Chondrocyte (in vitro differentiated cells): ENCODE measurements around the gene GBE1. TPM values are rescaled to one million over a fixed set of nuclear protein-coding genes. Genes with fewer than 3 reads are reported as not detected.

Experiments used
- DNase-seq: peaks from one replicate; pipeline ENCODE4 v3.0.0; 2021; ENCODE audit warnings: mixed read lengths, low spot score
- H3K27ac Mint-ChIP-seq: one replicate; pipeline ENCODE4 v1.8.0; 2021; ENCODE audit warnings: mild to moderate bottlenecking, moderate library complexity, mixed read lengths; ENCODE audit not compliant: unreplicated experiment
- H3K27me3 Mint-ChIP-seq: 2 replicates; pipeline ENCODE4 v1.8.0; 2021; ENCODE audit warnings: low read depth, mixed read lengths
- H3K36me3 Mint-ChIP-seq: 2 replicates; pipeline ENCODE4 v1.8.0; 2021; ENCODE audit warnings: low read depth, mixed read lengths
- H3K4me1 Mint-ChIP-seq: 2 replicates; pipeline ENCODE4 v1.8.0; 2021; ENCODE audit warnings: low read depth, mild to moderate bottlenecking, mixed read lengths
- H3K4me3 Mint-ChIP-seq: one replicate; pipeline ENCODE4 v1.8.0; 2021; ENCODE audit warnings: mild to moderate bottlenecking, moderate library complexity, mixed read lengths; ENCODE audit not compliant: unreplicated experiment
- H3K9me3 Mint-ChIP-seq: 2 replicates; pipeline ENCODE4 v1.8.0; 2021; ENCODE audit warnings: low read depth, mixed read lengths
- CTCF ChIP-seq: fragments of 200-600 bp; sonication (generic); IDR thresholded peaks from 2 replicates; pipeline ENCODE4 v1.5.0; 2021; ENCODE audit warnings: antibody characterized with exemption, mild to moderate bottlenecking, moderate library complexity
- total RNA-seq: library from RNA; stranded (reverse); gene quantifications from 3 replicates; pipeline ENCODE4 v1.2.1, GENCODE V29; 2021

Gene GBE1
- total RNA-seq, 1 donor from 2014 or later, result 53.8 TPM

- no peak for TF ChIP-seq CTCF
- H3K27me3 Mint-ChIP-seq, result no peaks in the 10 kb centered on the region
- no peaks in the 10 kb centered on the region for H3K36me3 Mint-ChIP-seq
- no peak for DNase-seq
- H3K4me1 Mint-ChIP-seq, result peaks cover 41% of the 10 kb centered on the region
- peak overlapping the region; percentile 44 for H3K4me3 Mint-ChIP-seq
- peak overlapping the region; percentile 96 for H3K27ac Mint-ChIP-seq
- H3K9me3 Mint-ChIP-seq, result no peaks in the 10 kb centered on the region
Measured at GRCh38 chr3:81723732-81724313, 37.6 kb downstream of the GBE1 start.

- Mint-ChIP-seq H3K27me3 (no peaks in the 10 kb centered on the region), H3K36me3 (peaks cover 3% of the 10 kb centered on the region), H3K27ac (no peak overlapping the region), H3K9me3 (no peaks in the 10 kb centered on the region), H3K4me1 (peaks cover 13% of the 10 kb centered on the region), H3K4me3 (no peak overlapping the region)
- TF ChIP-seq CTCF, result no peak
- DNase-seq, result no peak
Measured at GRCh38 chr3:81718311-81718710, 43.1 kb downstream of the GBE1 start.

GRCh38 chr3:81716870-81717509 lies 44.5 kb downstream of the GBE1 start:
- Mint-ChIP-seq H3K4me1 (peaks cover 9% of the 10 kb centered on the region), H3K36me3 (peaks cover 3% of the 10 kb centered on the region), H3K27ac (peak overlapping the region; percentile 71), H3K27me3 (no peaks in the 10 kb centered on the region), H3K9me3 (no peaks in the 10 kb centered on the region), H3K4me3 (no peak overlapping the region)
- no peak for TF ChIP-seq CTCF
- DNase-seq, result no peak

- TF ChIP-seq CTCF, result no peak
- Mint-ChIP-seq H3K9me3 (no peaks in the 10 kb centered on the region), H3K4me1 (peaks cover 19% of the 10 kb centered on the region), H3K27ac (no peak overlapping the region), H3K4me3 (no peak overlapping the region), H3K36me3 (peaks cover 3% of the 10 kb centered on the region), H3K27me3 (no peaks in the 10 kb centered on the region)
- DNase-seq, result no peak
Measured at GRCh38 chr3:81713031-81713430, 48.4 kb downstream of the GBE1 start.

GRCh38 chr3:81709606-81710005 lies 51.8 kb downstream of the GBE1 start:
- Mint-ChIP-seq H3K4me1 (peaks cover 16% of the 10 kb centered on the region), H3K36me3 (no peaks in the 10 kb centered on the region), H3K4me3 (no peak overlapping the region), H3K27ac (no peak overlapping the region), H3K27me3 (no peaks in the 10 kb centered on the region), H3K9me3 (no peaks in the 10 kb centered on the region)
- DNase-seq, result no peak
- no peak for TF ChIP-seq CTCF
